Astrocyte (in vitro differentiated cells and primary cell): ENCODE measurements around the gene BAHCC1.

Source experiments
- CTCF ChIP-seq: IDR thresholded peaks from 2 replicates; pipeline ENCODE4 v1.5.1; 2011; ENCODE audit warnings: low read depth, mild to moderate bottlenecking, inconsistent platforms, low read length, moderate library complexity; ENCODE audit not compliant: insufficient read depth
- EZH2 ChIP-seq: IDR thresholded peaks from 2 replicates; pipeline ENCODE4 v1.6.1; 2012; ENCODE audit warnings: mild to moderate bottlenecking, low read length, inconsistent platforms; ENCODE audit not compliant: insufficient read depth

GRCh38 chr17:81488276-81488860 lies 93.1 kb downstream of the BAHCC1 start:
- TF ChIP-seq EZH2 (peak; percentile 23), CTCF (no peak)
